OCI-LY3 (cell line): ENCODE results near the gene BRCA1.

Experiments used
- EZH2phosphoT487 ChIP-seq: fragments of 200-600 bp; shearing (Covaris generic); IDR thresholded peaks from 2 replicates; pipeline ENCODE4 v1.6.1; 2018; ENCODE audit warnings: antibody characterized with exemption, mixed run types, low read depth
- TF ChIP-seq, protein P1 (sequence below): fragments of 200-600, 300-600 bp; sonication (generic); IDR thresholded peaks from 2 replicates; pipeline ENCODE4 v1.5.1; 2014; ENCODE audit warnings: antibody characterized with exemption, low read length, low read depth

DNA sequence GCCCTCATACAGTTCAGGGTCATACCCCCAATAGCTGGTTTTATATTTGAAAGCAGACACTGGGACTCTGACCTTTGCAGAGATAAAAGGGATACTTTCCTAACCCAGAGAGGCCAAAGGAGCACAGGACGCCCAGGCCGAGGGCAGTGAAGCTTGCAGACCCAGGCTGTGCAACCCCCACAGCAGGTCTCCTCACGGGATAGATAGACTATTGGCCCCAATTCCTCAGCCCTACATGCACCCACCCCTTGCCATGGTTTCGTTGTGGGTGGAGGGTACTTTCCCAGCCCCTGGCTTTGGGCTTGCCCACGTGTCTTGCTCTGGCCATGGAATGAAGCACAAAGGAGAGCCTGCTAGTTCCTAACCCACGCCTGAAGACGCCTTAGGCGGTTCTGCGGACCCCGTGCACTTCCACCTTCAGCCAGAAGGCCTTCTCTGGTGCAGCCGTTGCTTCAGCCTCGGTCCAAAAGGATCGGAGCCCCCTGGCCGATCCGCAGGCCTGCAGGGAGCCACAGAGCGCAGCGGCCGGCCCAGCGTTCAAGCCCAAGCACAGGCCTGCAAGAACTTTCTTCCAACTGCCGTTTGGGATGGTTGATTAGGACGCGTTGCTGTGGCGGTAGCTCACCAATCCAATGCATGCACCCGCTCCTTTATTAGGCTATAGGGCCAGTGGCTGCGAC is 9.8 kb upstream of the BRCA1 start:
- TF ChIP-seq EZH2phosphoT487 = no peak
- TF ChIP-seq, protein P1, sequence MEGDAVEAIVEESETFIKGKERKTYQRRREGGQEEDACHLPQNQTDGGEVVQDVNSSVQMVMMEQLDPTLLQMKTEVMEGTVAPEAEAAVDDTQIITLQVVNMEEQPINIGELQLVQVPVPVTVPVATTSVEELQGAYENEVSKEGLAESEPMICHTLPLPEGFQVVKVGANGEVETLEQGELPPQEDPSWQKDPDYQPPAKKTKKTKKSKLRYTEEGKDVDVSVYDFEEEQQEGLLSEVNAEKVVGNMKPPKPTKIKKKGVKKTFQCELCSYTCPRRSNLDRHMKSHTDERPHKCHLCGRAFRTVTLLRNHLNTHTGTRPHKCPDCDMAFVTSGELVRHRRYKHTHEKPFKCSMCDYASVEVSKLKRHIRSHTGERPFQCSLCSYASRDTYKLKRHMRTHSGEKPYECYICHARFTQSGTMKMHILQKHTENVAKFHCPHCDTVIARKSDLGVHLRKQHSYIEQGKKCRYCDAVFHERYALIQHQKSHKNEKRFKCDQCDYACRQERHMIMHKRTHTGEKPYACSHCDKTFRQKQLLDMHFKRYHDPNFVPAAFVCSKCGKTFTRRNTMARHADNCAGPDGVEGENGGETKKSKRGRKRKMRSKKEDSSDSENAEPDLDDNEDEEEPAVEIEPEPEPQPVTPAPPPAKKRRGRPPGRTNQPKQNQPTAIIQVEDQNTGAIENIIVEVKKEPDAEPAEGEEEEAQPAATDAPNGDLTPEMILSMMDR = no peak
